Trophoblast cell (in vitro differentiated cells and primary cell): ENCODE measurements around the gene PELI2.

Source experiments
- DNase-seq, 2 donors: peaks; one replicate each; pipeline ENCODE4 v3.0.0-alpha.2; 2016
- H2AFZ ChIP-seq: 2 replicates; pipeline ENCODE4 v1.6.1; 2013; ENCODE audit warnings: low read length, moderate library complexity, mild to moderate bottlenecking; ENCODE audit not compliant: insufficient read depth, poor library complexity
- H2AK5ac ChIP-seq: 2 replicates; pipeline ENCODE4 v1.6.1; 2013; ENCODE audit warnings: mild to moderate bottlenecking, low read length
- H2BK120ac ChIP-seq: 2 replicates; pipeline ENCODE4 v1.6.1; 2013; ENCODE audit warnings: low read length, mild to moderate bottlenecking, moderate library complexity; ENCODE audit not compliant: insufficient read depth, poor library complexity
- H2BK12ac ChIP-seq: 2 replicates; pipeline ENCODE4 v1.6.1; 2013; ENCODE audit warnings: mild to moderate bottlenecking, low read length, moderate library complexity
- H2BK5ac ChIP-seq: 2 replicates; pipeline ENCODE4 v1.6.1; 2013; ENCODE audit warnings: low read length, low read depth, moderate library complexity, mild to moderate bottlenecking; ENCODE audit not compliant: poor library complexity
- H3K14ac ChIP-seq: 2 replicates; pipeline ENCODE4 v1.6.1; 2013; ENCODE audit warnings: mild to moderate bottlenecking, low read length
- H3K18ac ChIP-seq: 2 replicates; pipeline ENCODE4 v1.6.1; 2013; ENCODE audit warnings: mild to moderate bottlenecking, low read length
- H3K23ac ChIP-seq: 2 replicates; pipeline ENCODE4 v1.6.1; 2013; ENCODE audit warnings: low read length
- H3K27ac ChIP-seq: 2 replicates; pipeline ENCODE4 v1.5.1; 2013; ENCODE audit warnings: low read depth, mild to moderate bottlenecking, inconsistent platforms, low read length, moderate library complexity
- H3K27me3 ChIP-seq: 2 replicates; pipeline ENCODE4 v1.6.1; 2013; ENCODE audit warnings: inconsistent platforms, mild to moderate bottlenecking, low read length, moderate library complexity; ENCODE audit not compliant: insufficient read depth
- H3K36me3 ChIP-seq, 2 experiments: 1 replicate in 1 of 2; 2 replicates in 1 of 2; pipeline ENCODE4 v1.6.1; 2013; ENCODE audit warnings: low read length in 2 of 2, mild to moderate bottlenecking in 2 of 2, moderate library complexity in 1 of 2; ENCODE audit not compliant: insufficient read depth in 2 of 2, control insufficient read depth in 1 of 2
- H3K4ac ChIP-seq: 2 replicates; pipeline ENCODE4 v1.6.1; 2013; ENCODE audit warnings: low read depth, mild to moderate bottlenecking, low read length, moderate library complexity
- H3K4me1 ChIP-seq, 2 experiments: 1 replicate in 1 of 2; 2 replicates in 1 of 2; pipeline ENCODE4 v1.6.1; 2013; ENCODE audit warnings: low read length in 2 of 2, mild to moderate bottlenecking in 2 of 2, moderate library complexity in 1 of 2; ENCODE audit not compliant: insufficient read depth in 2 of 2, control insufficient read depth in 1 of 2
- H3K4me2 ChIP-seq: 2 replicates; pipeline ENCODE4 v1.6.1; 2013; ENCODE audit warnings: inconsistent platforms, mild to moderate bottlenecking, low read length, moderate library complexity
- H3K4me3 ChIP-seq: 2 replicates; pipeline ENCODE4 v1.5.1; 2013; ENCODE audit warnings: mild to moderate bottlenecking, low read depth, low read length, inconsistent platforms
- H3K79me1 ChIP-seq: one replicate; pipeline ENCODE4 v1.6.1; 2013; ENCODE audit warnings: low read length
- H3K79me2 ChIP-seq: 2 replicates; pipeline ENCODE4 v1.6.1; 2013; ENCODE audit warnings: low read length, mild to moderate bottlenecking; ENCODE audit not compliant: control insufficient read depth, insufficient read depth, poor library complexity
- H3K9ac ChIP-seq: 2 replicates; pipeline ENCODE4 v1.6.1; 2013; ENCODE audit warnings: mild to moderate bottlenecking, low read length
- H3K9me3 ChIP-seq: 2 replicates; pipeline ENCODE4 v1.6.1; 2013; ENCODE audit warnings: low read depth, mild to moderate bottlenecking, control low read depth, inconsistent platforms, low read length; ENCODE audit not compliant: insufficient read depth
- H4K12ac ChIP-seq: 2 replicates; pipeline ENCODE4 v1.6.1; 2013; ENCODE audit warnings: low read depth, mild to moderate bottlenecking, low read length, moderate library complexity
- H4K8ac ChIP-seq: 2 replicates; pipeline ENCODE4 v1.6.1; 2013; ENCODE audit warnings: low read depth, mild to moderate bottlenecking, low read length, moderate library complexity
- H4K91ac ChIP-seq: one replicate; pipeline ENCODE4 v1.6.1; 2013; ENCODE audit warnings: low read depth, mild to moderate bottlenecking, low read length, moderate library complexity
- WGBS: extraction: QIAGEN DNeasy Blood & Tissue Kit; methylation state at CpG from one replicate; pipeline ENCODE4 v1.1.7; 2013; ENCODE audit warnings: missing lambda C conversion rate; ENCODE audit not compliant: insufficient read length, insufficient coverage; ENCODE audit errors: extremely low coverage; 5-methylcytosine and 5-hydroxymethylcytosine counted together

The PELI2 gene

DNA sequence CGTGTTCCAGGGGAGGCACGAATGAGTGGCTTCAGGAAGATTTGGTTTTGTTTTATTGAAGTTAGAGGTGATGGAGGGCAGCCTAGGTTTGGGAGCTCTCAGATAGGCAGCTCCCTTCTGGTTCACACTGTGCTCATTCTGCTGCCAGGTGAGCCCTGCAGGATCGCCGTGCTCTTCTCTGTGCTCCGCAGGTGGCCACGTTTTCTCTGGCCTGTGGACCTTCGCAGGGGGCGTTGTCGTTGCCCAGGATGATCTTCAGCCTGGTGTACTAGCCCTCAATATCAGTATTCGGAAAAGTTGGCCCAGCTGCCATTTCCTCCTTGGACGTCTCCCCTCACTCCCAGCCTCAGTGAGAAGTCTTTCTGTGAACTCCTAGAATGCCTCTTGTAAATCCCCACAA, 69.5 kb downstream of the PELI2 start:
- H2BK5ac ChIP-seq = no peak overlapping the region
- H3K4me1 ChIP-seq = no peaks in the 10 kb centered on the region
- H3K9ac ChIP-seq = no peak overlapping the region
- no peak overlapping the region for H4K12ac ChIP-seq
- no peak overlapping the region for H2BK120ac ChIP-seq
- no peak overlapping the region for H2BK12ac ChIP-seq
- no peak overlapping the region for H3K23ac ChIP-seq
- no peaks in the 10 kb centered on the region for H3K79me1 ChIP-seq
- H4K91ac ChIP-seq = no peak overlapping the region
- H2AFZ ChIP-seq = no peak overlapping the region
- no peak for DNase-seq
- H3K18ac ChIP-seq = no peak overlapping the region
- H3K27me3 ChIP-seq = no peaks in the 10 kb centered on the region
- no CpG with 5 or more reads among the region's 11 CpGs for WGBS
- H2AK5ac ChIP-seq = no peak overlapping the region
- peaks cover 1% of the 10 kb centered on the region for H3K9me3 ChIP-seq
- H3K4me2 ChIP-seq = no peak overlapping the region
- H3K27ac ChIP-seq = no peak overlapping the region
- H3K79me2 ChIP-seq = no peaks in the 10 kb centered on the region
- no peaks in the 10 kb centered on the region for H3K36me3 ChIP-seq
- no peak overlapping the region for H3K4me3 ChIP-seq
- no peak overlapping the region for H3K14ac ChIP-seq
- H3K4ac ChIP-seq = no peak overlapping the region
- no peak overlapping the region for H4K8ac ChIP-seq

DNA sequence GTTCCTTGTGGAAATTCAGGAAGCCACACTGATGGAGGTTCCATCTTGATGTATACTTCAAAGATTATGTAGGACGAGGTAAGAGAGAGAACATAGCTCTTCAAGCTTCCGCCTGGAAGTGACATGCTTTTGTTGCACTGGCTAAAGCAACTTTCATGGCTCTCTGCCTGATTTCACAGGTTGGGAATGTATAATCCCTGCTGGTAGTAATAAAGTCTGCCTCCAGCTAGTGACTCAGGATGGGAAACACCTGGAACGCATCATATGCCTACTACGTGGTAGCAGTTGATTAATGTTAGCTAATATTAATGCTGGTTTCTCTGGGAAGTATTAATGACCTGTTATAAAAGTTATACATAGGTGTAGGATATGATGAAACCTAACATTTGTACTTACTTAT, 71.1 kb downstream of the PELI2 start:
- peaks cover 1% of the 10 kb centered on the region for H3K9me3 ChIP-seq
- H3K18ac ChIP-seq = no peak overlapping the region
- H3K23ac ChIP-seq = no peak overlapping the region
- no peak overlapping the region for H3K14ac ChIP-seq
- no peaks in the 10 kb centered on the region for H3K4me1 ChIP-seq
- no peak overlapping the region for H4K91ac ChIP-seq
- no peak overlapping the region for H2AK5ac ChIP-seq
- WGBS = no CpG with 5 or more reads among the region's 4 CpGs
- no peak overlapping the region for H4K12ac ChIP-seq
- H3K27ac ChIP-seq = no peak overlapping the region
- no peak overlapping the region for H4K8ac ChIP-seq
- no peak overlapping the region for H3K9ac ChIP-seq
- no peak overlapping the region for H2BK5ac ChIP-seq
- H2BK12ac ChIP-seq = no peak overlapping the region
- H3K4ac ChIP-seq = no peak overlapping the region
- H3K4me3 ChIP-seq = no peak overlapping the region
- no peak overlapping the region for H2BK120ac ChIP-seq
- H3K4me2 ChIP-seq = no peak overlapping the region
- no peak overlapping the region for H2AFZ ChIP-seq
- H3K79me2 ChIP-seq = no peaks in the 10 kb centered on the region
- no peaks in the 10 kb centered on the region for H3K27me3 ChIP-seq
- H3K79me1 ChIP-seq = no peaks in the 10 kb centered on the region
- DNase-seq = peak; percentile 89 to 96
- H3K36me3 ChIP-seq = no peaks in the 10 kb centered on the region

DNA sequence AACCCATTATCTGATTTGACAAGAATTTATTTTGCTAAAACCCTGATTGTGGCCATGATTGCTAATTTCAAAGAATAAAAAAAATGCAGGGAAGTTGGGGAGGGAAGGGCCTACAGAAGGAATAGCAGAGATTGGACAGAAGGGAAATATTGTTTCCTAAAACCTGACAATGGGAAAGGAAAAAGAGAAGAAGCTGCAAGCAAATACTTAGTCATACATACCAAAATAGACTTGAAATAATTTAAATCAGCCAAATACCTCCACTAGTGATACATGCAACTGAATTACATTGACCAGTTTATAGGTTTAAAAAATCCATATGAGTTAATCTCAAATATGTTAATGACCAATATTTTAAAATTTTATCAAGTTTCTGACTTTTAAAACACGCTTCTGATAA, 75.1 kb downstream of the PELI2 start:
- Histone ChIP-seq H3K23ac (no peak overlapping the region), H2AK5ac (no peak overlapping the region), H4K12ac (no peak overlapping the region), H3K4me3 (no peak overlapping the region), H3K18ac (no peak overlapping the region), H2BK120ac (no peak overlapping the region), H4K91ac (no peak overlapping the region), H3K4me1 (no peaks in the 10 kb centered on the region), H3K79me2 (no peaks in the 10 kb centered on the region), H2BK12ac (no peak overlapping the region), H2BK5ac (no peak overlapping the region), H3K14ac (no peak overlapping the region), H2AFZ (no peak overlapping the region), H3K36me3 (no peaks in the 10 kb centered on the region), H3K4me2 (no peak overlapping the region), H3K4ac (no peak overlapping the region), H3K27me3 (no peaks in the 10 kb centered on the region), H4K8ac (no peak overlapping the region), H3K79me1 (no peaks in the 10 kb centered on the region), H3K9me3 (peaks cover 1% of the 10 kb centered on the region), H3K9ac (no peak overlapping the region), H3K27ac (no peak overlapping the region)
- DNase-seq = peak in 1 of 2 donors; percentile 22
- no CpG with 5 or more reads among the region's 1 CpG for WGBS

DNA sequence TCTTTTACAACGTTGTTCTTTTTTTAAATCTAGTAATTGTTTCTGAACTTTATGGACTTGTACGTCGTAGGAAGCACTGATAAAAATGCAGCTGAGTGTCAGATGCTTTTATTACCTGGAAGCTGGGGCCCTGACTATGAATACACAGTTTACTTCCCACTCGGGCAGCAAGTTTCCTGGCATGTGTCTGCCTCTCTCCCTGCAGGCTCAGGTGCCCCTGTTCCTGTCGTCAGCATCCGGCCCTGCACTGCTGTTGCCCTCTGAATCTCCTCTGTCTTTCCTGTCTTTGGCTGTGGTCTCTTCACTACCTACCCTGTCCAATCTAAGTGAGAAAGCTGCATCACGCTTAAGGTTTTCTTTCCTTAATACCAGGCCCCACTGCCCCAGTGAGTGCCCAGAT, 75.8 kb downstream of the PELI2 start:
- Histone ChIP-seq H2BK120ac (no peak overlapping the region), H3K79me2 (no peaks in the 10 kb centered on the region), H3K23ac (no peak overlapping the region), H3K9me3 (peaks cover 2% of the 10 kb centered on the region), H4K91ac (no peak overlapping the region), H4K12ac (no peak overlapping the region), H2BK12ac (no peak overlapping the region), H3K79me1 (no peaks in the 10 kb centered on the region), H3K9ac (no peak overlapping the region), H3K14ac (no peak overlapping the region), H3K4me2 (no peak overlapping the region), H3K4ac (no peak overlapping the region), H3K18ac (no peak overlapping the region), H3K4me1 (no peaks in the 10 kb centered on the region), H3K27me3 (no peaks in the 10 kb centered on the region), H2BK5ac (no peak overlapping the region), H3K36me3 (no peaks in the 10 kb centered on the region), H4K8ac (no peak overlapping the region), H3K27ac (no peak overlapping the region), H2AK5ac (no peak overlapping the region), H2AFZ (no peak overlapping the region), H3K4me3 (no peak overlapping the region)
- WGBS = no CpG with 5 or more reads among the region's 7 CpGs
- no peak for DNase-seq
